A549 (cell line): Measurements from ENCODE around the gene HERC2.
"Not testable (repeated sequence)": the region's sequence is repeated elsewhere in the genome, so short reads cannot be mapped to it uniquely, and the experiment has no call there.

Experiments used
- CHD2 ChIP-seq: fragments of 150-350 bp; IDR thresholded peaks from 2 replicates; pipeline ENCODE4 v1.6.1; 2014; ENCODE audit warnings: low read length; ENCODE audit not compliant: partially characterized antibody
- EP300 ChIP-seq, 2 experiments: fragments of >200 bp; sonication (Bioruptor Twin); formaldehyde crosslinking; IDR thresholded peaks; 2 replicates in 1 of 2; 3 replicates in 1 of 2; pipeline ENCODE4 v1.6.1; 2016 to 2017
- FOSL2 ChIP-seq, 2 experiments: fragments of 450-650 bp in 1 of 2; fragments of >200 bp in 1 of 2; sonication (Bioruptor Twin) in 1 of 2; formaldehyde crosslinking; IDR thresholded peaks; 2 replicates each; pipeline versions ENCODE4 v1.5.0 to v1.6.1; 2016 to 2020; ENCODE audit warnings: mild to moderate bottlenecking in 1 of 2, moderate library complexity in 1 of 2
- HDAC2 ChIP-seq: fragments of 200-600 bp; sonication (generic); IDR thresholded peaks from 2 replicates; pipeline ENCODE4 v1.6.1; 2016
- HOXB13 ChIP-seq: fragments of 250-450 bp; sonication (Bioruptor Pico); IDR thresholded peaks from 2 replicates; pipeline ENCODE4 v1.5.0; 2020; ENCODE audit warnings: low read depth, mild to moderate bottlenecking, moderate library complexity
- JUNB ChIP-seq: fragments of >200 bp; sonication (Bioruptor Twin); formaldehyde crosslinking; IDR thresholded peaks from 2 replicates; pipeline ENCODE4 v1.6.1; 2016
- MYC ChIP-seq: IDR thresholded peaks from 2 replicates; pipeline ENCODE4 v1.6.1; 2012; ENCODE audit warnings: mild to moderate bottlenecking, inconsistent platforms, low read length, improper control_type of control experiment, borderline replicate concordance
- POLR2A ChIP-seq: IDR thresholded peaks from 2 replicates; pipeline ENCODE4 v1.6.1; 2012; ENCODE audit warnings: mild to moderate bottlenecking, low read length
- RAD21 ChIP-seq, 2 experiments: fragments of >200 bp in 1 of 2; sonication (Bioruptor Twin) in 1 of 2; formaldehyde crosslinking in 1 of 2; IDR thresholded peaks in 1 of 2; conservative IDR thresholded peaks in 1 of 2; 2 replicates in 1 of 2; 3 replicates in 1 of 2; pipeline ENCODE4 v1.6.1; 2012 to 2018; ENCODE audit warnings: inconsistent platforms in 1 of 2
- RFX5 ChIP-seq: fragments of 450-650 bp; IDR thresholded peaks from 2 replicates; pipeline ENCODE4 v1.7.1; 2014; ENCODE audit warnings: antibody characterized with exemption, mild to moderate bottlenecking, moderate library complexity
- TF ChIP-seq, protein P1 (sequence below): IDR thresholded peaks from 2 replicates; pipeline ENCODE4 v1.6.1; 2012
- TF ChIP-seq, protein P2 (sequence below): fragments of >200 bp; sonication (Bioruptor Twin); formaldehyde crosslinking; IDR thresholded peaks from 3 replicates; pipeline ENCODE4 v1.5.1; 2016
- TF ChIP-seq, protein P3 (sequence below): fragments of 200-600 bp; sonication (generic); IDR thresholded peaks from 2 replicates; pipeline ENCODE4 v1.6.1; 2016; ENCODE audit warnings: antibody characterized with exemption, mild to moderate bottlenecking, moderate library complexity
- TF ChIP-seq, protein P4 (sequence below): IDR thresholded peaks from 2 replicates; pipeline ENCODE4 v1.6.1; 2012; ENCODE audit warnings: low read depth, borderline replicate concordance

DNA sequence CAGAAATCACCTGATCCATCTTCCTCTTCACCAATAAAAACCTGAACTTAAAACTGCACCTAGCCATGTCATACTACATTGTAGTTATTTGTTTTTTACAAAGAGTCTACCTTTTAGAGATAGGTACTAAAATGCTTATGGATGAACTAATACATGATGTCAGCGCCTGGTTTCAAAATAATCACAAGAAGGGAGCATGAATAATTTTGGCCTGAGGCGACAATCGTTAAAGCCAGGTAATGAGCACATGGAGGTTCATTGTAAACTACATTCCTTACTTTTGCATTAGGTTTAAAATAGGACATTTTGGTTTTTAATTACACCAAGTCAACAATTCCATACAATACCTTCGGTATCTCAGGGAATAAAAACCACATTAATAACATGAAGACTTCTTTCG is 125.4 kb downstream of the HERC2 start:
- TF ChIP-seq, protein P1, sequence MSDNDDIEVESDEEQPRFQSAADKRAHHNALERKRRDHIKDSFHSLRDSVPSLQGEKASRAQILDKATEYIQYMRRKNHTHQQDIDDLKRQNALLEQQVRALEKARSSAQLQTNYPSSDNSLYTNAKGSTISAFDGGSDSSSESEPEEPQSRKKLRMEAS = not testable (repeated sequence)
- not testable (repeated sequence) for TF ChIP-seq RAD21 (conservative IDR thresholded peaks at IDR 0.05 in 1 of 2, IDR thresholded peaks at IDR 0.05 in 1 of 2); EP300 (IDR thresholded peaks at IDR 0.05); JUNB; MYC; POLR2A; CHD2; HDAC2; FOSL2 (IDR thresholded peaks at IDR 0.05); FOSL2 (CRISPR knock-in tag; IDR thresholded peaks at IDR 0.05); HOXB13 (CRISPR knock-in tag); RFX5
- TF ChIP-seq, protein P2, sequence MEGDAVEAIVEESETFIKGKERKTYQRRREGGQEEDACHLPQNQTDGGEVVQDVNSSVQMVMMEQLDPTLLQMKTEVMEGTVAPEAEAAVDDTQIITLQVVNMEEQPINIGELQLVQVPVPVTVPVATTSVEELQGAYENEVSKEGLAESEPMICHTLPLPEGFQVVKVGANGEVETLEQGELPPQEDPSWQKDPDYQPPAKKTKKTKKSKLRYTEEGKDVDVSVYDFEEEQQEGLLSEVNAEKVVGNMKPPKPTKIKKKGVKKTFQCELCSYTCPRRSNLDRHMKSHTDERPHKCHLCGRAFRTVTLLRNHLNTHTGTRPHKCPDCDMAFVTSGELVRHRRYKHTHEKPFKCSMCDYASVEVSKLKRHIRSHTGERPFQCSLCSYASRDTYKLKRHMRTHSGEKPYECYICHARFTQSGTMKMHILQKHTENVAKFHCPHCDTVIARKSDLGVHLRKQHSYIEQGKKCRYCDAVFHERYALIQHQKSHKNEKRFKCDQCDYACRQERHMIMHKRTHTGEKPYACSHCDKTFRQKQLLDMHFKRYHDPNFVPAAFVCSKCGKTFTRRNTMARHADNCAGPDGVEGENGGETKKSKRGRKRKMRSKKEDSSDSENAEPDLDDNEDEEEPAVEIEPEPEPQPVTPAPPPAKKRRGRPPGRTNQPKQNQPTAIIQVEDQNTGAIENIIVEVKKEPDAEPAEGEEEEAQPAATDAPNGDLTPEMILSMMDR = not testable (repeated sequence)
- TF ChIP-seq, protein P3, sequence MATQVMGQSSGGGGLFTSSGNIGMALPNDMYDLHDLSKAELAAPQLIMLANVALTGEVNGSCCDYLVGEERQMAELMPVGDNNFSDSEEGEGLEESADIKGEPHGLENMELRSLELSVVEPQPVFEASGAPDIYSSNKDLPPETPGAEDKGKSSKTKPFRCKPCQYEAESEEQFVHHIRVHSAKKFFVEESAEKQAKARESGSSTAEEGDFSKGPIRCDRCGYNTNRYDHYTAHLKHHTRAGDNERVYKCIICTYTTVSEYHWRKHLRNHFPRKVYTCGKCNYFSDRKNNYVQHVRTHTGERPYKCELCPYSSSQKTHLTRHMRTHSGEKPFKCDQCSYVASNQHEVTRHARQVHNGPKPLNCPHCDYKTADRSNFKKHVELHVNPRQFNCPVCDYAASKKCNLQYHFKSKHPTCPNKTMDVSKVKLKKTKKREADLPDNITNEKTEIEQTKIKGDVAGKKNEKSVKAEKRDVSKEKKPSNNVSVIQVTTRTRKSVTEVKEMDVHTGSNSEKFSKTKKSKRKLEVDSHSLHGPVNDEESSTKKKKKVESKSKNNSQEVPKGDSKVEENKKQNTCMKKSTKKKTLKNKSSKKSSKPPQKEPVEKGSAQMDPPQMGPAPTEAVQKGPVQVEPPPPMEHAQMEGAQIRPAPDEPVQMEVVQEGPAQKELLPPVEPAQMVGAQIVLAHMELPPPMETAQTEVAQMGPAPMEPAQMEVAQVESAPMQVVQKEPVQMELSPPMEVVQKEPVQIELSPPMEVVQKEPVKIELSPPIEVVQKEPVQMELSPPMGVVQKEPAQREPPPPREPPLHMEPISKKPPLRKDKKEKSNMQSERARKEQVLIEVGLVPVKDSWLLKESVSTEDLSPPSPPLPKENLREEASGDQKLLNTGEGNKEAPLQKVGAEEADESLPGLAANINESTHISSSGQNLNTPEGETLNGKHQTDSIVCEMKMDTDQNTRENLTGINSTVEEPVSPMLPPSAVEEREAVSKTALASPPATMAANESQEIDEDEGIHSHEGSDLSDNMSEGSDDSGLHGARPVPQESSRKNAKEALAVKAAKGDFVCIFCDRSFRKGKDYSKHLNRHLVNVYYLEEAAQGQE = not testable (repeated sequence)
- TF ChIP-seq, protein P4, sequence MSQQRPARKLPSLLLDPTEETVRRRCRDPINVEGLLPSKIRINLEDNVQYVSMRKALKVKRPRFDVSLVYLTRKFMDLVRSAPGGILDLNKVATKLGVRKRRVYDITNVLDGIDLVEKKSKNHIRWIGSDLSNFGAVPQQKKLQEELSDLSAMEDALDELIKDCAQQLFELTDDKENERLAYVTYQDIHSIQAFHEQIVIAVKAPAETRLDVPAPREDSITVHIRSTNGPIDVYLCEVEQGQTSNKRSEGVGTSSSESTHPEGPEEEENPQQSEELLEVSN = not testable (repeated sequence)
